K562 (cell line): Measurements from ENCODE around the gene MTPN. TPM values are rescaled to one million over a fixed set of nuclear protein-coding genes. Genes with fewer than 3 reads are reported as not detected.

Experiments used
- ATAC-seq: fragments of 200-7000 bp; cut with Tn5 transposase; 3 replicates; pipeline ENCODE4 v1.9.1; 2020; ENCODE audit warnings: moderate library complexity
- BruUV-seq: library from RNA; stranded (reverse); fragments of 400-500 nt; replicated peaks from 2 replicates; lab custom pipeline; 2021; lab: Mats Ljungman, UMichigan
- CTCF ChIA-PET: fragments of 300-600 bp; formaldehyde crosslinking; extraction: SDS; loops from one replicate; lab custom pipeline; 2021; ENCODE audit warnings: low intra/inter-chr PET ratio; lab: Yijun Ruan, JAX
- POLR2A ChIA-PET: fragments of 300-600, 350-650 bp; sonication (Branson Sonifier 250); formaldehyde crosslinking; extraction: SDS; loops from one replicate; lab custom pipeline; 2021; ENCODE audit warnings: antibody characterized with exemption, inconsistent platforms; lab: Yijun Ruan, JAX
- DNase-seq, 4 experiments: peaks; one replicate each; pipeline versions ENCODE4 v3.0.0 to v3.0.0-alpha.2; 2011 to 2018; ENCODE audit warnings: low spot score in 3 of 4, mixed read lengths in 3 of 4; ENCODE audit errors: extremely low read depth in 1 of 4
- FAIRE-seq: peaks from 2 replicates; lab custom pipeline; 2011; peaks lifted over from hg19 to GRCh38; lab: Jason Lieb, UNC
- H2AFZ ChIP-seq: 2 replicates; pipeline ENCODE4 v1.6.0; 2011; ENCODE audit warnings: low read depth, low read length, control low read depth, inconsistent platforms
- H3K27ac ChIP-seq: fragments of 200-600 bp; 3 replicates; pipeline ENCODE4 v1.8.0; 2011; ENCODE audit warnings: low read depth, mild to moderate bottlenecking, control low read depth, inconsistent platforms, low read length, moderate library complexity, mixed read lengths; ENCODE audit errors: extremely low read depth
- H3K27me3 ChIP-seq, 2 experiments: fragments of 300-600 bp in 1 of 2; 2 replicates in 1 of 2; 3 replicates in 1 of 2; pipeline versions ENCODE4 v1.6.0 to v1.8.0; 2011; ENCODE audit warnings: inconsistent platforms in 2 of 2, low read length in 2 of 2, mild to moderate bottlenecking in 1 of 2, mixed read lengths in 1 of 2, moderate library complexity in 1 of 2; ENCODE audit not compliant: control insufficient read depth in 2 of 2, insufficient read depth in 2 of 2
- H3K36me3 ChIP-seq: fragments of 300-600 bp; 3 replicates; pipeline ENCODE4 v1.8.0; 2011; ENCODE audit warnings: mild to moderate bottlenecking, low read length, inconsistent platforms; ENCODE audit not compliant: control insufficient read depth, insufficient read depth
- H3K4me1 ChIP-seq, 2 experiments: fragments of 200-600 bp in 1 of 2; replicated peaks in 1 of 2; 2 replicates in 1 of 2; 3 replicates in 1 of 2; pipeline versions ENCODE4 v1.5.1 to v1.8.0; 2011; ENCODE audit warnings: inconsistent platforms in 2 of 2, low read length in 2 of 2, mild to moderate bottlenecking in 1 of 2, mixed read lengths in 1 of 2, moderate library complexity in 1 of 2; ENCODE audit not compliant: control insufficient read depth in 2 of 2, insufficient read depth in 2 of 2
- H3K4me2 ChIP-seq: 2 replicates; pipeline ENCODE4 v1.6.1; 2011; ENCODE audit warnings: low read length, control low read depth, inconsistent platforms, mixed read lengths; ENCODE audit not compliant: insufficient read depth
- H3K4me3 ChIP-seq: fragments of 200-600 bp; sonication (generic), shearing (Covaris generic); 2 replicates; pipeline ENCODE4 v1.5.1; 2016; ENCODE audit warnings: control low read depth, inconsistent platforms
- H3K79me2 ChIP-seq: fragments of 200-600 bp; 3 replicates; pipeline ENCODE4 v1.8.0; 2011; ENCODE audit warnings: low read length, inconsistent platforms; ENCODE audit not compliant: control insufficient read depth, insufficient read depth
- H3K9ac ChIP-seq, 2 experiments: 2 replicates each; pipeline versions ENCODE4 v1.6.0 to v1.6.1; 2011; ENCODE audit warnings: low read depth in 2 of 2, low read length in 2 of 2, control low read depth in 1 of 2, inconsistent platforms in 1 of 2, mild to moderate bottlenecking in 1 of 2, mixed read lengths in 1 of 2; ENCODE audit not compliant: insufficient read depth in 1 of 2
- H3K9me1 ChIP-seq: one replicate; pipeline ENCODE4 v1.6.0; 2011; ENCODE audit warnings: inconsistent platforms, mild to moderate bottlenecking, low read length, moderate library complexity; ENCODE audit not compliant: control insufficient read depth, insufficient read depth
- H3K9me3 ChIP-seq: replicated peaks from 2 replicates; pipeline ENCODE4 v1.5.1; 2011; ENCODE audit warnings: low read depth, low read length, inconsistent platforms; ENCODE audit not compliant: control insufficient read depth, insufficient read depth
- H4K20me1 ChIP-seq: replicated peaks from 2 replicates; pipeline ENCODE4 v1.6.1; 2011; ENCODE audit warnings: low read length, inconsistent platforms, mixed read lengths; ENCODE audit not compliant: control insufficient read depth, insufficient read depth
- ARID1B ChIP-seq: fragments of 450-650 bp; IDR thresholded peaks from 2 replicates; pipeline ENCODE4 v1.6.1; 2016; ENCODE audit warnings: antibody characterized with exemption, mild to moderate bottlenecking, inconsistent platforms
- CCAR2 ChIP-seq: fragments of 200-400 bp; formaldehyde crosslinking; IDR thresholded peaks from 2 replicates; pipeline ENCODE4 v1.6.1; 2017; ENCODE audit warnings: mild to moderate bottlenecking, low read depth, low read length
- CTBP1 ChIP-seq: fragments of 450-650 bp; IDR thresholded peaks from 2 replicates; pipeline ENCODE4 v1.6.1; 2016; ENCODE audit warnings: borderline replicate concordance
- DPF2 ChIP-seq: fragments of 450-650 bp; IDR thresholded peaks from 2 replicates; pipeline ENCODE4 v1.6.1; 2016
- FOXA3 ChIP-seq, 2 experiments: fragments of 450-650 bp in 1 of 2; sonication (generic) in 1 of 2; formaldehyde crosslinking; IDR thresholded peaks in 1 of 2; conservative IDR thresholded peaks in 1 of 2; 2 replicates each; pipeline versions ENCODE4 v1.4.0 to v1.8.0; 2020 to 2022; ENCODE audit warnings: mild to moderate bottlenecking in 2 of 2, missing genetic modification reagents in 1 of 2
- SMARCA4 ChIP-seq: fragments of 450-650 bp; IDR thresholded peaks from 2 replicates; pipeline ENCODE4 v1.6.1; 2016
- SOX6 ChIP-seq: fragments of 450-650 bp; IDR thresholded peaks from 2 replicates; pipeline ENCODE4 v1.6.1; 2014; ENCODE audit warnings: mild to moderate bottlenecking
- SPI1 ChIP-seq: IDR thresholded peaks from 2 replicates; pipeline ENCODE4 v1.6.1; 2011; ENCODE audit warnings: low read depth, low read length, control low read depth, borderline replicate concordance
- ZEB2 ChIP-seq: fragments of 450-650 bp; IDR thresholded peaks from 2 replicates; pipeline ENCODE4 v1.6.1; 2016
- ZNF717 ChIP-seq: fragments of 250-450 bp; sonication (Bioruptor Pico); IDR thresholded peaks from 2 replicates; pipeline ENCODE4 v1.5.0; 2021
- WGBS: fragments of 100-300 bp; shearing (Covaris generic); methylation state at CpG from one replicate; pipeline ENCODE4 v1.1.6; 2016; ENCODE audit warnings: low coverage, mixed read lengths; ENCODE audit not compliant: insufficient coverage; ENCODE audit errors: missing lambda C conversion rate; 5-methylcytosine and 5-hydroxymethylcytosine counted together
- in situ Hi-C: fragments of 300-500 bp; cut with MboI; formaldehyde crosslinking; loops from 4 replicates; pipeline ENCODE4 v1.15.0; 2018; ENCODE audit warnings: inconsistent platforms, mixed read lengths
- intact Hi-C: fragments of 100-400 bp; cut with micrococcal nuclease; formaldehyde crosslinking; loops from 2 replicates; pipeline ENCODE4 v1.14.2; 2022
- polyA plus RNA-seq, 8 experiments: library from polyadenylated mRNA; depleted of rRNA in 4 of 8; stranded (reverse) in 5 of 8; unstranded in 3 of 8; fragments of >200 nt; fragmentation: Nextera tagmentation in 2 of 8; fragmentation: Illumina TruSeq in 1 of 8; extraction: Ambion mirVana in 2 of 8; extraction: Trizol in 1 of 8; gene quantifications; 2 replicates each; pipeline versions ENCODE4 v1.2.1 to v1.2.3, GENCODE V29; 2011 to 2014; ENCODE audit warnings: inconsistent platforms in 1 of 8, missing spikeins in 1 of 8
- total RNA-seq, 7 experiments: library from RNA; depleted of rRNA in 6 of 7; stranded (reverse); fragments of >200 nt in 6 of 7; fragmentation: Illumina TruSeq in 2 of 7; extraction: Trizol in 2 of 7; gene quantifications; 2 replicates each; pipeline versions ENCODE4 v1.2.1 to v1.2.3, GENCODE V29; 2011 to 2021; ENCODE audit warnings: low replicate concordance in 1 of 7
- TF ChIP-seq, protein P1 (sequence below), 2 experiments: fragments of 450-650 bp in 1 of 2; sonication (generic) in 1 of 2; formaldehyde crosslinking in 1 of 2; IDR thresholded peaks; 2 replicates each; pipeline versions ENCODE4 v1.7.1 to v1.9.0; 2016 to 2022; ENCODE audit warnings: inconsistent platforms in 1 of 2, mild to moderate bottlenecking in 1 of 2, missing genetic modification reagents in 1 of 2
- TF ChIP-seq, protein P2 (sequence below): fragments of 450-650 bp; IDR thresholded peaks from 2 replicates; pipeline ENCODE4 v1.7.1; 2018; ENCODE audit warnings: mild to moderate bottlenecking, low read depth; ENCODE audit not compliant: partially characterized antibody

The MTPN gene
- total and polyA plus RNA-seq, 9 of the 15 experiments (the other 6 are each of a cell fraction or from before 2014, with no cell fraction given), result 68.5 to 261 (median 156) TPM

DNA sequence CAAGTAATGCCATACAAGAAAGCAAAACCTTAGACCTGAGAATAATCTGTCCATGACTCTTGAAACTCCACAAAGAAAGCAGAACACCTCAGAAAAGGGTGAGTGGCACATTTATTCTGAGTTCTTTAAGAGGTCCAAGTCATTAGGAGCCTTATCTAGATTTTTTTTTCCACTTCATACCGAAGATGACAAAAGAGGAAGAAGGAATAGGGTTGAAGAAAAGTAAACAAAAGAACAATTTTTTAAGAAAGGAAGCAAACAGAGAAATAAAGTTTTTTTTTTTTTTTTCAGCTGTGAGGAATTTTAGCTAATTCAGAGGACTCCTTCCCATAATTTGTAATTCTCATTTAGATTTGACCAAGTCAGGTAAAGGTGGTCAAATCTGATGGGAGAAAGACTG is 13.1 kb upstream of the MTPN start:
- intact Hi-C loops (no loop called here), in situ Hi-C loops (no loop called here)
- ATAC-seq (no peak; the same call in 2 of the 3 replicates), DNase-seq (no peak), FAIRE-seq (no peak)
- ChIA-PET POLR2A (interaction anchor here (0.7 to 1.8 kb wide), 4 partner anchors 11 to 24 kb away, joined by 3 to 4 read pairs (median 4); no protein-coding TSS in a partner anchor), CTCF (no interaction called here)
- H3K9me3 ChIP-seq, result no peaks in the 10 kb centered on the region
- H3K36me3 ChIP-seq, result no peaks in the 10 kb centered on the region
- H3K27ac ChIP-seq, result no peak overlapping the region
- no peaks in the 10 kb centered on the region for H3K27me3 ChIP-seq
- no peak overlapping the region for H3K4me3 ChIP-seq
- H3K9me1 ChIP-seq, result no peaks in the 10 kb centered on the region
- no peak overlapping the region for H3K9ac ChIP-seq
- BruUV-seq, result no TSS peak
- H3K4me1 ChIP-seq, result peaks cover 4 to 25% of the 10 kb centered on the region in 2 experiments; a peak in 3 of 5 replicates
- H3K4me2 ChIP-seq, result no peak overlapping the region
- H3K79me2 ChIP-seq, result no peaks in the 10 kb centered on the region
- WGBS, result 0% methylated on average over 1 of the region's 1 CpG
- H4K20me1 ChIP-seq, result no peaks in the 10 kb centered on the region
- H2AFZ ChIP-seq, result peak overlapping the region; percentile 35; the same call in 1 of the 2 replicates
- TF ChIP-seq, protein P1, sequence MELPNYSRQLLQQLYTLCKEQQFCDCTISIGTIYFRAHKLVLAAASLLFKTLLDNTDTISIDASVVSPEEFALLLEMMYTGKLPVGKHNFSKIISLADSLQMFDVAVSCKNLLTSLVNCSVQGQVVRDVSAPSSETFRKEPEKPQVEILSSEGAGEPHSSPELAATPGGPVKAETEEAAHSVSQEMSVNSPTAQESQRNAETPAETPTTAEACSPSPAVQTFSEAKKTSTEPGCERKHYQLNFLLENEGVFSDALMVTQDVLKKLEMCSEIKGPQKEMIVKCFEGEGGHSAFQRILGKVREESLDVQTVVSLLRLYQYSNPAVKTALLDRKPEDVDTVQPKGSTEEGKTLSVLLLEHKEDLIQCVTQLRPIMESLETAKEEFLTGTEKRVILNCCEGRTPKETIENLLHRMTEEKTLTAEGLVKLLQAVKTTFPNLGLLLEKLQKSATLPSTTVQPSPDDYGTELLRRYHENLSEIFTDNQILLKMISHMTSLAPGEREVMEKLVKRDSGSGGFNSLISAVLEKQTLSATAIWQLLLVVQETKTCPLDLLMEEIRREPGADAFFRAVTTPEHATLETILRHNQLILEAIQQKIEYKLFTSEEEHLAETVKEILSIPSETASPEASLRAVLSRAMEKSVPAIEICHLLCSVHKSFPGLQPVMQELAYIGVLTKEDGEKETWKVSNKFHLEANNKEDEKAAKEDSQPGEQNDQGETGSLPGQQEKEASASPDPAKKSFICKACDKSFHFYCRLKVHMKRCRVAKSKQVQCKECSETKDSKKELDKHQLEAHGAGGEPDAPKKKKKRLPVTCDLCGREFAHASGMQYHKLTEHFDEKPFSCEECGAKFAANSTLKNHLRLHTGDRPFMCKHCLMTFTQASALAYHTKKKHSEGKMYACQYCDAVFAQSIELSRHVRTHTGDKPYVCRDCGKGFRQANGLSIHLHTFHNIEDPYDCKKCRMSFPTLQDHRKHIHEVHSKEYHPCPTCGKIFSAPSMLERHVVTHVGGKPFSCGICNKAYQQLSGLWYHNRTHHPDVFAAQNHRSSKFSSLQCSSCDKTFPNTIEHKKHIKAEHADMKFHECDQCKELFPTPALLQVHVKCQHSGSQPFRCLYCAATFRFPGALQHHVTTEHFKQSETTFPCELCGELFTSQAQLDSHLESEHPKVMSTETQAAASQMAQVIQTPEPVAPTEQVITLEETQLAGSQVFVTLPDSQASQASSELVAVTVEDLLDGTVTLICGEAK (IDR thresholded peaks at IDR 0.05), result peak; percentile 88
- TF ChIP-seq, protein P1 (CRISPR knock-in tag; IDR thresholded peaks at IDR 0.05), result no peak
- TF ChIP-seq ZNF717 (no peak), ZEB2 (0 out of 2 replicates have a peak, but pooled peaks have one; percentile 24), DPF2 (peak; percentile 30; the same call in 1 of the 2 replicates), FOXA3 (CRISPR knock-in tag; conservative IDR thresholded peaks at IDR 0.05 in 1 of 2, IDR thresholded peaks at IDR 0.05 in 1 of 2) (peak in 1 of 2 experiments; percentile 38; a peak in 1 of 4 replicates), CCAR2 (no peak), SMARCA4 (peak; percentile 60; the same call in 1 of the 2 replicates), ARID1B (peak; percentile 23; the same call in 1 of the 2 replicates), SPI1 (peak; percentile 64; the same call in 1 of the 2 replicates), CTBP1 (no peak), SOX6 (peak; percentile 80; the same call in 1 of the 2 replicates)
- TF ChIP-seq, protein P2, sequence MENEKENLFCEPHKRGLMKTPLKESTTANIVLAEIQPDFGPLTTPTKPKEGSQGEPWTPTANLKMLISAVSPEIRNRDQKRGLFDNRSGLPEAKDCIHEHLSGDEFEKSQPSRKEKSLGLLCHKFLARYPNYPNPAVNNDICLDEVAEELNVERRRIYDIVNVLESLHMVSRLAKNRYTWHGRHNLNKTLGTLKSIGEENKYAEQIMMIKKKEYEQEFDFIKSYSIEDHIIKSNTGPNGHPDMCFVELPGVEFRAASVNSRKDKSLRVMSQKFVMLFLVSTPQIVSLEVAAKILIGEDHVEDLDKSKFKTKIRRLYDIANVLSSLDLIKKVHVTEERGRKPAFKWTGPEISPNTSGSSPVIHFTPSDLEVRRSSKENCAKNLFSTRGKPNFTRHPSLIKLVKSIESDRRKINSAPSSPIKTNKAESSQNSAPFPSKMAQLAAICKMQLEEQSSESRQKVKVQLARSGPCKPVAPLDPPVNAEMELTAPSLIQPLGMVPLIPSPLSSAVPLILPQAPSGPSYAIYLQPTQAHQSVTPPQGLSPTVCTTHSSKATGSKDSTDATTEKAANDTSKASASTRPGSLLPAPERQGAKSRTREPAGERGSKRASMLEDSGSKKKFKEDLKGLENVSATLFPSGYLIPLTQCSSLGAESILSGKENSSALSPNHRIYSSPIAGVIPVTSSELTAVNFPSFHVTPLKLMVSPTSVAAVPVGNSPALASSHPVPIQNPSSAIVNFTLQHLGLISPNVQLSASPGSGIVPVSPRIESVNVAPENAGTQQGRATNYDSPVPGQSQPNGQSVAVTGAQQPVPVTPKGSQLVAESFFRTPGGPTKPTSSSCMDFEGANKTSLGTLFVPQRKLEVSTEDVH, result no peak
